Right atrium auricular region (tissue), 2 donors: ENCODE results near the gene MLPH. TPM values are rescaled to one million over a fixed set of nuclear protein-coding genes. Genes with fewer than 3 reads are reported as not detected.

Experiments
- DNase-seq: peaks from one replicate; pipeline ENCODE4 v3.0.0-alpha.2; 2019; ENCODE audit warnings: low spot score
- H3K27ac ChIP-seq, 2 donors: fragments of 200-600 bp; sonication (generic); 1 replicate in 1 of 2; 2 replicates in 1 of 2; pipeline ENCODE4 v1.5.1; 2016 to 2019
- H3K27me3 ChIP-seq, 2 donors: fragments of 200-600 bp; sonication (generic); one replicate each; pipeline versions ENCODE4 v1.5.1 to v1.6.0; 2017 to 2019
- H3K36me3 ChIP-seq: fragments of 200-600 bp; sonication (generic); one replicate; pipeline ENCODE4 v1.5.1; 2016
- H3K4me1 ChIP-seq, 2 donors: fragments of 200-600 bp; sonication (generic); one replicate each; pipeline versions ENCODE4 v1.5.1 to v1.6.0; 2017 to 2019
- H3K4me3 ChIP-seq, 2 donors: fragments of 200-600 bp; sonication (generic); 1 replicate in 1 of 2; 2 replicates in 1 of 2; pipeline ENCODE4 v1.5.1; 2017 to 2019; ENCODE audit warnings: mild to moderate bottlenecking in 1 of 2, moderate library complexity in 1 of 2
- H3K9me3 ChIP-seq, 2 donors: fragments of 200-600 bp; sonication (generic); one replicate each; pipeline ENCODE4 v1.5.1; 2019
- CTCF ChIP-seq, 2 donors: fragments of 200-600 bp; sonication (generic); IDR thresholded peaks; one replicate each; pipeline ENCODE4 v1.5.1; 2019; ENCODE audit warnings: antibody characterized with exemption in 2 of 2
- total RNA-seq, 2 donors: library from RNA; depleted of rRNA; stranded (reverse); fragments of >200 nt; gene quantifications; one replicate each; pipeline ENCODE4 v1.1.0, GENCODE V29; 2016

MLPH gene
- total RNA-seq, 2 donors from 2014 or later: 27.1 to 108 TPM

DNA sequence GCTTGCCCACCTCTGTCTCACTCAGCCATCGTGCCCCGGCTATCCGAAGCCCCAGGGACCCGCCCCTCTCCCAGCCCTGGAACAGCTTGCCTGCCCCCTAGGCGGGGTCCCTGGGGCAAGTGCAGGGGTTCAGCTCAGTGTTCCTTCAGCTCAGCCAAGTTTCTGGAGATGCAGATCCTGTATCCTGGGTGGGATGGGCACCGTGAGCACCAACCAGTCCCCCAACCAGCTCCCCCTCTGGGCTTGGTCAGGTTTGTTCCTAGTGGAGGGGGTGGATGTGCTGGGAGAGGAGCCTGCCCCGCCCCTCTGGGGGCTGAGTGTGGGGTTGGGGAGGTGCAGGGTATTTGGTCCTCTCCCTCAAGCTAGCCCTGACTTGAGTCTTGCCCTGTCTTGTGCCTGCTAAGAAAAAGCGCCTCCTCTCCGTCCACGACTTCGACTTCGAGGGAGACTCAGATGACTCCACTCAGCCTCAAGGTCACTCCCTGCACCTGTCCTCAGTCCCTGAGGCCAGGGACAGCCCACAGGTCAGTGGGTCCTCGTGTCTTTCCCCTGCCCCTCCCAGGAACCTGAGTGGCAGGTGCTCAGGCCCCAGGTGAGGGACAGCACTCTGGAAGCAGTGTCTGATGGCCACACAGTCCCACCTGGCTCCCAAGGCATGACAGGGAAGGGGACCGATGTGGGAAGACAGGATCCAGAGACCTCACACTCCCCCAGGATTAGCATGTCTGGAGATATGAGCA, 32.6 kb downstream of the MLPH start:
- DNase-seq: no peak
- H3K36me3 ChIP-seq: no peaks in the 10 kb centered on the region
- TF ChIP-seq CTCF (IDR thresholded peaks at IDR 0.05): no peak
- peaks cover 0 to 14% of the 10 kb centered on the region in 2 donors for H3K4me1 ChIP-seq
- H3K9me3 ChIP-seq: no peaks in the 10 kb centered on the region
- no peak overlapping the region for H3K27ac ChIP-seq
- H3K27me3 ChIP-seq: no peaks in the 10 kb centered on the region
- no peak overlapping the region for H3K4me3 ChIP-seq

DNA sequence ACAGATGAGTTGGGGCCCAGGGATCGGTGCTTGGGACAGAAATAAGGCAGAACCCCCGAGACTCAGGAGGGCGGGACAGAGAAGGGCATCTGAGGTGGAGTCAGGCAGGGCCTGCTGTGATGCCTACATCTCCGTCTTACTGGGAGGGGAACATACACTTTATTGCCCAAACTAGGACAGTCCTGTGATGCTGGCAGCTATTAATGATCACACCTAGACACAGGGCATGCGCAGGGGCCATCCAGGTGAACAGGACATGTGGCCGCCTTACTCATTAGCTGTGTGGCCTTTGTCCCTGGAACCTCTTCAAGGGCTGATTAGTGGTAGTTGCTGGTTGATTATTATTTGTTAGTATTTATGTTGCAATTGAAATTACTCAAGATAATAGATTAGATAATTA, 33.2 kb downstream of the MLPH start:
- H3K4me3 ChIP-seq: no peak overlapping the region
- no peaks in the 10 kb centered on the region for H3K27me3 ChIP-seq
- TF ChIP-seq CTCF (IDR thresholded peaks at IDR 0.05): no peak
- H3K4me1 ChIP-seq: peaks cover 0 to 10% of the 10 kb centered on the region in 2 donors
- no peak for DNase-seq
- no peaks in the 10 kb centered on the region for H3K36me3 ChIP-seq
- no peaks in the 10 kb centered on the region for H3K9me3 ChIP-seq
- H3K27ac ChIP-seq: no peak overlapping the region

DNA sequence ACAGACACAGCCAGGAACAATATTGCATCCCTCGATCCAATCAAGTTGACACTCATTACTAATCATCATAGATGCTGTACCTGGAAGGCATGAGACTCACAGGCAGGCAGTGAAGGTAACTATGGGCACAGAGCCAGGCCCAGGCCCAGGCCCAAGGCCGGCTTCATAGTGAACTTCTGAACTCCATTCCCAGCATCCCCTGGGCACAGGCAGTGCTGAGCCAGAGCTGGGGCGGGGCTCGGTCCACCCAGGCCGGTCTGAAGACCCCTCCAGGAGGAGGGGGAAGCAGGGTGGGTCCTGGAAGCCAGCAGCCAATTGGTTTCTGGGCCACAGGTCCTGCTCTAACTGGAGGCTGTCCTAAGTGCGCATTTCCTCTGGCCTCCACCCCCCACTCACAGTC, 37.6 kb downstream of the MLPH start:
- H3K27ac ChIP-seq: no peak overlapping the region
- no peaks in the 10 kb centered on the region for H3K9me3 ChIP-seq
- TF ChIP-seq CTCF (IDR thresholded peaks at IDR 0.05): no peak
- no peaks in the 10 kb centered on the region for H3K4me1 ChIP-seq
- peaks cover 6% of the 10 kb centered on the region for H3K36me3 ChIP-seq
- H3K4me3 ChIP-seq: no peak overlapping the region
- DNase-seq: no peak
- no peaks in the 10 kb centered on the region for H3K27me3 ChIP-seq

- DNase-seq: no peak
- Histone ChIP-seq H3K4me1 (no peaks in the 10 kb centered on the region), H3K27ac (no peak overlapping the region), H3K36me3 (peaks cover 6% of the 10 kb centered on the region), H3K27me3 (no peaks in the 10 kb centered on the region), H3K9me3 (no peaks in the 10 kb centered on the region), H3K4me3 (no peak overlapping the region)
- no peak for TF ChIP-seq CTCF (IDR thresholded peaks at IDR 0.05)
These were observed 38.6 kb downstream of the MLPH start for GRCh38 chr2:237525559-237526157.

DNA sequence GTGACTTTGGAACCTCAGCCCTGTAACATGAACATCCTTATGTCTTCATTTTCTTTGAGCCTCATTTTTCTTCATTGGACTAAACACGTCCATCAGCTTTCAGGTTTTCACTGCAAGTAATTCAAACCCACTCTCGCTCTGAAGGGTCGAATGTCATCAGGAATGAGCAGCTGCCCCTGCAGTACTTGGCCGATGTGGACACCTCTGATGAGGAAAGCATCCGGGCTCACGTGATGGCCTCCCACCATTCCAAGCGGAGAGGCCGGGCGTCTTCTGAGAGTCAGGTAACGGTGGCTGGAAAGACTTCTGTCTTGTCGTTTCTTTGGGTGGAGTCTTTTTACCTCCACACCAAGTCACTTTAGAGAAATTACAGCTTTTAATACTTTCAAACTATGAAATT, 40.2 kb downstream of the MLPH start:
- Histone ChIP-seq H3K9me3 (no peaks in the 10 kb centered on the region), H3K27ac (no peak overlapping the region), H3K36me3 (peaks cover 6% of the 10 kb centered on the region), H3K27me3 (no peaks in the 10 kb centered on the region), H3K4me1 (no peaks in the 10 kb centered on the region), H3K4me3 (no peak overlapping the region)
- no peak for TF ChIP-seq CTCF (IDR thresholded peaks at IDR 0.05)
- no peak for DNase-seq
